Omental fat pad (tissue), 4 donors: ENCODE measurements around the gene KRT77. TPM values are rescaled to one million over a fixed set of nuclear protein-coding genes. Genes with fewer than 3 reads are reported as not detected.

ENCODE experiments used
- ATAC-seq: fragments of 150-250 bp; one replicate; pipeline ENCODE4 v1.9.1; 2016; ENCODE audit warnings: mild to moderate bottlenecking, moderate library complexity; ENCODE audit not compliant: low FRiP score
- DNase-seq: peaks from one replicate; pipeline ENCODE4 v3.0.0-alpha.2; 2019; ENCODE audit warnings: low spot score
- CTCF ChIP-seq, 3 donors: fragments of 450-650 bp; IDR thresholded peaks; one replicate each; pipeline ENCODE4 v1.5.1; 2016 to 2017; ENCODE audit warnings: antibody characterized with exemption in 3 of 3, mild to moderate bottlenecking in 3 of 3, moderate library complexity in 2 of 3
- total RNA-seq, 4 donors: library from RNA; depleted of rRNA; stranded (reverse); fragments of >200 nt; gene quantifications; one replicate each; pipeline ENCODE4 v1.1.0, GENCODE V29; 2016

Gene KRT77
- total RNA-seq, 4 donors from 2014 or later, result not detected

GRCh38 chr12:52661668-52662067, 41.7 kb downstream of the KRT77 start:
- no peak for TF ChIP-seq CTCF (IDR thresholded peaks at IDR 0.05)
- DNase-seq (no peak), ATAC-seq (no peak)

DNA sequence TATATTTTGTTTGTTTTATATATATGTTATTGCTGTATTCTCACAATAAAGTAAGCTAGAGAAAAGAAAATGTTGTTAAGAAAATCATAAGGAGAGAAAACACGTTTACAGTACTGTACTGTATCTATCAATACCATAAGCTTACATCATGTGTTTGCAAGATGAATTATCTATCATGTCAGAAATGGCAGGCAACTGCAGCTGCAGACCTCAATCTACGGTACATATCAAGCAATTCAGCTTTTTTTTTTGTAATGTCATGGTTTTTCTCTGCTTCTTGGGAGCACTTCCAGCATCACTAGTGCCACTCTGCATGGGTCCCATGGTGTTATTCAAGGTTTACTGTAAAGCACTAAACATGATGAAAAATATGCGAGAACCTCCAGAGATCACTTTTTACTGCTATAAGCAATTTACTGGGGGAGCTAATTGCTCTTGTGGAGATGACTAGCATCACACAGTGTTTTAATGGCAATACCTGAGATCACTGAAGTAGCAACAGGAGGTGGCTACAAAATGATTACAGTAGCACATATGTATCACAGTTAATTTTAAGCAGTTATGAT, 42.3 kb downstream of the KRT77 start:
- TF ChIP-seq CTCF (IDR thresholded peaks at IDR 0.05), result no peak
- no peak for ATAC-seq
- no peak for DNase-seq

- TF ChIP-seq CTCF (IDR thresholded peaks at IDR 0.05), result no peak
- DNase-seq (no peak), ATAC-seq (no peak)
These were observed 43.4 kb downstream of the KRT77 start for GRCh38 chr12:52659951-52660350.

- ATAC-seq (no peak), DNase-seq (no peak)
- TF ChIP-seq CTCF (IDR thresholded peaks at IDR 0.05), result no peak
These were observed 43.9 kb downstream of the KRT77 start for GRCh38 chr12:52659395-52659794.

- DNase-seq (no peak), ATAC-seq (no peak)
- no peak for TF ChIP-seq CTCF (IDR thresholded peaks at IDR 0.05)
These were observed 45.1 kb downstream of the KRT77 start for GRCh38 chr12:52658196-52658595.

DNA sequence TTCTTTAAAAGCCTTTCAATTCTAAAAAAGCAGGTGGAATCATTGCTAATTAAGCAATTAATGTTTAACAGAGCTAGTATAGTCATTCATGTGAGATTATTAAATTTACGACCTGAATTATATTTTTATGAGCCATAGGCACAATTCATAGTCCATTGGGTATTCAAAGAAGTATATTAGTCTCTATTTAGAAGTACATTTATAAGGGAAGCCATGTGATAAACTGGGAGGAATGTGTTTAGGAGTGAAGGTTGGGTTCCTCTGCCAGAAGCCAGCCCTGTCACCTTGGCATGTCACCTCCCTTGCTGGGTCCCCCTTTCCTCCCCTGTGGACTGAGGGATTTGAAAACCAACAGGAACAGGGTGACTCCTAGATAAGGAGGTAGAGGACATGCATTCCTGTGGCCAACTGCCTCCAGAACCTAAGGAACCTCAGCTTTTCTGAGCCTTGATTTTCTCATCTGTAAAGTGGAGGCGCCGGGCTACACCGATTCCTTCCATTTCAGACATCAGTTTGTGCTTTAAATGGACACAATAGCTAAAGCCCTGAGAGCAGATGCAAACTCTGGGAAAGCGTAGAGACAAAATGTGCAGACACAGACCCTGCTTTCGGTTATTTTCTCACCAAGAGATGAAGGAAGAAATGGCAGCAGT, 45.9 kb downstream of the KRT77 start:
- no peak for DNase-seq
- ATAC-seq, result no peak
- no peak for TF ChIP-seq CTCF (IDR thresholded peaks at IDR 0.05)

DNA sequence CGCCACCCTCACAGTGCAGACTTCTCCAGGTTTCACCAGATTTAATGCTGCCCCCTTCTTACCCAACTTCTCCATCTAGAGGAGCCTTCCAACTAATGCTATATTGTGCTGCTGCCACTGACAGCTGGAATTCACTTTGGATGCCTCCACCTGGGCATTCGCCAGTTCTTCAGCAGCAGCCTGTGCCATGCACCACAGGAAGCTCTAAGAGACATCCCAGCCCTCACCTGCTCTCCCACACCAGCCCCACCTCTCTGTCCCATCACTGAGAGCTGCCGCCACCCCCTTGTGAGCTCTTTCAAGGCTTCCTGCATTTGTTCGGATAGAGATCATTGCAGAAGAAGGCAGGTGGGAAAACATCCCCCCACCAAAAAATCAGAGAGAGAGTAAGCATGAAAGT, 46.7 kb downstream of the KRT77 start:
- ATAC-seq (no peak), DNase-seq (no peak)
- no peak for TF ChIP-seq CTCF (IDR thresholded peaks at IDR 0.05)
